Upper lobe of left lung (tissue), 4 donors: Measurements from ENCODE around the gene CLEC1A.
A peak's percentile ranks its signal among the peaks of the same experiment; 100 is the strongest.

Experiments
- CTCF ChIP-seq, 6 experiments: fragments of 450-650 bp in 4 of 6; fragments of 200-600 bp in 2 of 6; sonication (generic) in 2 of 6; IDR thresholded peaks; one replicate each; pipeline ENCODE4 v1.5.1; 2016 to 2019; ENCODE audit warnings: antibody characterized with exemption in 6 of 6
- EP300 ChIP-seq, 4 donors: sonication (generic); formaldehyde crosslinking; IDR thresholded peaks; one replicate each; pipeline ENCODE4 v1.5.1; 2017; ENCODE audit warnings: antibody characterized with exemption in 4 of 4, control low read depth in 2 of 4
- POLR2A ChIP-seq, 4 donors: fragments of 450-650 bp; IDR thresholded peaks; one replicate each; pipeline ENCODE4 v1.5.1; 2016 to 2017; ENCODE audit warnings: antibody characterized with exemption in 4 of 4, mild to moderate bottlenecking in 2 of 4
- POLR2AphosphoS5 ChIP-seq, 2 donors: sonication (generic); formaldehyde crosslinking; IDR thresholded peaks; one replicate each; pipeline ENCODE4 v1.5.1; 2017; ENCODE audit warnings: antibody characterized with exemption in 2 of 2

- no peak for TF ChIP-seq CTCF (IDR thresholded peaks at IDR 0.05)
- no peak for TF ChIP-seq POLR2AphosphoS5 (IDR thresholded peaks at IDR 0.05)
- TF ChIP-seq POLR2A (IDR thresholded peaks at IDR 0.05): peak in 1 of 4 donors; percentile 36
- no peak for TF ChIP-seq EP300 (IDR thresholded peaks at IDR 0.05)
Observed at GRCh38 chr12:10131111-10131690, 32.4 kb upstream of the CLEC1A start.
